HG03060 (cell line): ENCODE data around the gene MUS81.

Experiments
- ATAC-seq: cut with Tn5 transposase; IDR thresholded peaks from one replicate; pipeline ENCODE4 v1.9.1; 2021; ENCODE audit warnings: low read depth, moderate number of reproducible peaks; ENCODE audit not compliant: unreplicated experiment

MUS81 gene

GRCh38 chr11:65907878-65908277 is 47.6 kb downstream of the MUS81 start:
- no peak for ATAC-seq

GRCh38 chr11:65911682-65912568 is 51.7 kb downstream of the MUS81 start:
- no peak for ATAC-seq

DNA sequence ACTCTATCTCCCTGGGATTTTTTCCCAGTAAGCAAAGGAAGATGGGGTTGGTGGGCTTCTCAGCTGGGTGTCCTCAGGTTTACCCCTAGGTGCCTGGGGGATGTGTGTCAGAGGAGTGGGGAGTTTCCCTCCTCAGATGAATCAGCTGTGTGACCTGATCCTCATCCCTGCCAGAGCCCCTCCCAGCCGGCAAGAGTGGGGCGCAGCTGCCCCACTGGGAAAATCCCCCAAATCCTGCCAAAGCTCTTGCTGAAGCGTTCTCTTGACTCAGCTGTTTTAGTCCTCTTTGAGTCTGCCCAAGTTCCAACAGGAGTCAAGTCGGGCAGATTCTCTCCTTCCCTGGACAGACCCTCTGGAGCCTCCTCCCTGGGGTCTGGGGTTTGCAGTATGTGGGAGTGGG is 52.6 kb downstream of the MUS81 start:
- ATAC-seq, result no peak

DNA sequence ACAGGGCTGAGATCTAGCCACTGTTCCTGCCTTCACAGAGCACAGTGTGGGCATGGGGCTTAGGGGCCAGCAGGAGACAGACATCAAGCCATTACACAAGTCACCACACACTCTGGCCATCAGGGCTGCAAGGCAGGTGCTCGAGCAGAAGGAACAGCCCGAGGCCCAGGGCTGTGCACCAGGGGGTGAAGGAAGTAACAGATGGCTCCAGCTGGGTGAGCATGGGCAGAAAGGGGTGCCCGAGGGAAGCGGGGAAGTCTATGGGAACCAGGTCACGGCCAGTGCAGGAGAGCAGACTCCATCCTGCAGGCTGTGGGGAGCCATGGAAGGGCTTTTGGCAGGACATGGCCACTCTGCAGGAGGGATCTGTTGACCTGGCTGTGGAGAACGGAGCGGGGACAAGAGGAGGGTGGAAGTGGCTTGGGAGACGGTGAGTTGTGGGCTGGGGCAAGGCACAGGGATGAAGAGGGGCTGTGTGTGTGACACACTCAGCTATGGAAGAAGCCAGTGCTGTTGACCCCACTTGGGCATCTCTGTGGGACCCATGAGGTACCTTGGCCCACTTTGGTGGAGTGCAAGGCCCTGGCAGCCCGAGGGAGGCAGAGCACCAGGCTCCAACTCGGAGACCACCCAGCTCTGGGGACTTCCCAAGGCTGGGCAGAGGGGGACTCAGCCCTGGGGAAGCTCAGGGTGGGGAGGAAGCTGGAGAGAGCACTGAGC is 55.0 kb downstream of the MUS81 start:
- ATAC-seq, result no peak

GRCh38 chr11:65915821-65916251 is 55.6 kb downstream of the MUS81 start:
- ATAC-seq, result no peak
